ENCODE data around the gene NKAIN2. TPM values are rescaled to one million over a fixed set of nuclear protein-coding genes. Genes with fewer than 3 reads are reported as not detected.
A peak's percentile ranks its signal among the peaks of the same experiment; 100 is the strongest.
"Not testable (repeated sequence)": the region's sequence is repeated elsewhere in the genome, so short reads cannot be mapped to it uniquely, and the experiment has no call there.

NKAIN2 gene
- total RNA-seq, 2 donors from 2014 or later = 2.4 to 2.7 TPM

DNA sequence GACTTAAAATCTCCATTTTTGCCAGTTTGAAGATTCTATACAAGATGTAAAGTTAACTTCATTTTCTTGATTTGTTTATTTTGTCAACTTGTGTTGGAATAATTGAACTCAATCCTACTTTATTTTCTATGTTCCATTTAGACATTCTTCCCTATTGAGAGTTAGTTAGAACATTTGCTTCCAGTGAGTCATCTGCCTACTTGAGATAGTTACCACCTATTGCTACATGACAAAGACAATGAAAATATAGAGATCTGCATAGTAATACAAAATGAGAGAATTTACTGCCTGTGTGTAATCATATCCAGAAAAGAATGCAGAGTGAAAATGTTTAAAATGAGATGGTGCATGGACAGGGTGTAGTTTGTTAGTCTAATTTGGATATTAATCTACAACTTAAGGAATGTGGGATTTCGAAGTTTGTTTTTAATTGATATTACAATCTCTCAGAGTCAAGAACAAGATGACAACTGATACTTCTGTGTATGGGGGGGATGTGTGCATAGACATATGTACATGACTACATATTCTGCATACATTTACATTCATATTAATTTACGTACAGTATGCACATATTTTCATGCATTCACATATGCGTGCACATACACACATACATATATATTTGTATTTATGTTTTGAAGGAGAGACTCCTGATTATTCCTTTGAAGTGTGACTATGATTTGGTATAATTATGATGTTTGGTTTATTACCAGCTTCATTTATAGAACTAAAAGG, 420.1 kb downstream of the NKAIN2 start:
- ATAC-seq (peak in 1 of 2 donors; percentile 46), DNase-seq (no peak)
- intact Hi-C loops (cut with DNase I) = no loop called here

DNA sequence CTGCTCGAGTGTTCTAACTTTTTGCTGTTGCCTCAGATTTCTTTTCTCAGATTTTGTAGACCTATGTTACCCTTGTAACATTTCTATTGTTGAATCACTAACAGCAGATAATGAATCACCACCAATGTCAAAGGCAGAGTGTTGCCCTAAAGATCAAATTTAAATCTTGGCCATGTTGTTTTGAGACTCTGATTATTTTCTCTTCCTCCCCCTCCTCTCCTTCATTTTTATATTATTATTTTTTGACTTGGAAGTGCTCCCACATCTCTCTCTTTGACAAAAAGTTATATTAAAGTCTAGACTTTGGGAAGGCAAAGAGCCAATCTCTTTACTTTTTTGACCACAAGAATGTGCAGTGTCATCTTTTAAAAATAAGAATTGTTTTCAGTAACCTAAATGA, 422.7 kb downstream of the NKAIN2 start:
- DNase-seq (no peak), ATAC-seq (no peak)
- intact Hi-C loops (cut with DNase I) = no loop called here

DNA sequence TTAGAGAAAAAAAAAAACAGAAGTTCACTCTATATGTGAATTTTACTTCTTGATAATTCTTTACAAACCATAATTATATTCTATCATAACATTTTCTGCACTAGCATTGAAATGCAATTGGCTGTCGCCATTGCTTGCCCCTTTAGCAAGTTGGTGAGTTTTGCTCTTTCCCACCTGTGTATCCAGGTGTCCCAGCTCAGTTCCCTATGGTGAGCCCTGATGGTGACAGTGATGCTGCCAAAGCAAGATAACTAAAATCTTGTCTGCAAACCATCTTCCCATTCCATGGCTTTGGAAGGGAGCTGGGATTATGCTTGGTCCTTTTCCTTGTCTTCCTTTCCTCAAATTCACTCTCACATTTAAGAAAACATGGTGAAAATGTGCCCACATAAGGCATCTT, 429.6 kb downstream of the NKAIN2 start:
- intact Hi-C loops (cut with DNase I) = no loop called here

DNA sequence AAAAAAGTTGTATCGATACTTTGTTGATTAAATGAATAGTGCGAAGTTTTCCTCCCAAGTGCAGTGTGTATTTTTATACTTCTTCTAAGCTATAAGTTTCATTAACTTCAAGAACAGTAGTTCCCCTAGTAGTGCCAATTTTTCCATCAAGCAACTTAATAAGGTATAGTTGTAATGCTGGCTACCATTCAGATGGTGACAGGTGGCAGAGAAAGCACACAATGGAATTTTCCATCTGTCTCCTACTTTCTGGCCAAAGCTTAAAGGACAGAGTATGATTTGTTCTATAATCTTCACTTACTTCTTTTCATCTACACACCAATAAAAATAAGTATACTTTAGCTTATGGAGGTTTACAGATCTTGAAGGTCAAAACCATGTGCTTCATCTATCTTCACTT, 431.1 kb downstream of the NKAIN2 start:
- intact Hi-C loops (cut with DNase I) = no loop called here
- ATAC-seq = no peak

More for the DNA sequence above, 429.6 kb downstream of the NKAIN2 start:
- ATAC-seq (no peak), DNase-seq (no peak)

DNA sequence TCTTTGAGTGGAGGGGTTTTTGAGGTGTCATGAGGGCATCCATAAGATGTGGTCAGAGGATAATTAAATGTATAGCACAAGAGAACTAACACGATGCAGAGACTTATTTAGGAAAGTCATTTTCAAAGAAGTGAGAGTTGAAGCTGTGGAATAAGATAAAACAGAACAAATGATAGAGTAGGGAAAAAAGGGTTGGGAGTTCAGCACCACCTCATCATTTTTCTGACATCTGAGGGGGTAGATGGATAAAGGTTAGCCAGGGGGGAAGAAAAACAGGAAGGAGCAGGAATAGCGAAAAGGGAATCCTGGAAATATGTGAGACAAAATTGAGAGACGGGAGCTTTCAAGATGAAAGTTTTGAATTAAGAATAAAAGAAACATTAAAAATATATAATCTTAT, 434.2 kb downstream of the NKAIN2 start:
- DNase-seq (no peak), ATAC-seq (no peak)
- intact Hi-C loops (cut with DNase I) = no loop called here

More for the DNA sequence above, 431.1 kb downstream of the NKAIN2 start:
- DNase-seq = no peak

DNA sequence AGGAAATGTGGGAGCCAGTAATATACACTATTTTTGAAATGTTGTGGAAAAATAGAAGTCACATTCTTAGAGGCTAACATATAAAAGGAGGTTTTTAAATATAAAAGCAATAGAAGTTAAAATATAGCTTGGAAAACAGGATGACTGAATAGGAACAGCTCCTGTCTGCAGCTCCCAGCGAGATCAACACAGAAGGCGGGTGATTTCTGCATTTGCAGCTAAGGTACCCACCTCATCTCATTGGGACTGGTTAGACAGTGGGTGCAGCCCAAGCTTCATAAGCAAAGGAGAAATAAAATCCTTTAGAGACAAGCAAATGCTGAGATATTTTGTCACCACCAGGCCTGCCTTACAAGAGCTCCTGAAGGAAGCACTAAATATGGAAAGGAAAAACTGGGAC, 434.7 kb downstream of the NKAIN2 start:
- intact Hi-C loops (cut with DNase I); ATAC-seq; DNase-seq: not testable (repeated sequence)

DNA sequence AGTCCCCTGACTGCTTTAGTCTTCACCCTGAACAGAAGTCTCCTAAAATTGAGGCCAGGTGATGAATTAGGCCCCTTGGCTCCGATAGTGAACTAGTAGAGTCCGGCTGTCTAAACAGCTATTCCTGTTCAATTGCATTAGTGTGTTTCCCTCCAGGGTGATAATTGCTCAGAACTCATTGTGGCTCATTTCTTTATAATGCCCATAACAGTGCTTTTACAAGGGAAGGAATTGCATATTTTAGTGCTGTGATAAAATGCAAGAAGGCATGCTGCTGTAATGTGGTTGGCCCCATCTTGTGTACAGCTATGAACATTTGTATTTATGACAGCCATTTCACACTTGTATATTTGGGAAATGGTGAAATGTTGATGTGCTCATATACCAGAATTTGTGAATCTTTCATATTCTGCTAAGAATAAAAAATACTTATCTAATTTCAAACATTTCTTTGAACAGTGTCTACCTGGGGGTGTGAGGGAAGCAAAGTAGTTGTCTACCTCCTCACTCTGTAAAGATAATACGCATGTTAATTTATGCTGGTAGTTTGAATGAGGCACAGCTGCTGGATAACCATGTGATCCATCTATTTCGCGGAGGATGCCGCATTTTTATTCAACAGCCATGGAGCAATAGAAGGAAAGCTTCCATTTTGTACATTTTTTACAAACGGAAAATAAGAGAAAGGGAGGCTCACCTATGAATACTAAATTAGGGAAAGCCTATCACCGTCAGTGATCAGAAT, 451.4 kb downstream of the NKAIN2 start:
- intact Hi-C loops (cut with DNase I) = no loop called here
- DNase-seq (no peak), ATAC-seq (no peak)

DNA sequence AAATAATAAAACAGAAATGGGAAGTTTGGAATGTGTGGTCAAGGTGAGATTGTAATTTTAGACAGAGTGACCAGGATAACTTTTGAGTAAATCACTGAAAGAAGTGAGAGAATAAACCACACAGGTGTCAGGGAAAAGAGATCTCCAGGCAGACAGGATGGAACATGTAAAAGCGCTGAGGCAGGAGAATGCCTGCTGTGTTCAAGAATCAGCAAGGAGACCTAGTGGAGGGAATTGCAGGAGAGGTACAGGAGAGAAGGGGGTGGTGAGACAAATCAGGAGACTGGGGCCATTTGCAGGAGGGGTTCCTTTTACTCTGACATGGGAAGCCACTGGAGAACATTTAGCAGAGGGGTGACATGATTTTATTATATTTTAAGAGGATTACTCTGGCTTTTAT, 456.7 kb downstream of the NKAIN2 start:
- intact Hi-C loops (cut with DNase I) = no loop called here
- ATAC-seq (no peak), DNase-seq (no peak)

DNA sequence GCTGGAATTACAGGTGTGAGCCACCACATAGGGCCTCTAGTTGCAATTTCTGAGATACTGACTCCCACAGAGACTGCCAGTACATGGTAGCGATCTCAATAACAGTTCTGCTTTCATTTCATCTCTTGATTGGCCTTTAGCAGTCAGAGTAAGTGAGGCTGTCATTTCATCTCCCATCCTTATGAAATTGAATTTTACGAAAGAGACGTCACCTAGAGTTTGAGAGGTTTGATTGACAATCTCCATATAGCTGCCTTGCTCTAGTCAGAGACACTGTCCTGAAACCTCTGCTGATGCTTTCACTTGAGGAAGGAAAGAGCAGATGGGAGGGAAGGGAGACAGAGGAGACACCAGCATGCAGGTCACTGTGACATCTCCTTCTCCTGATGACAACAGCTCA, 466.1 kb downstream of the NKAIN2 start:
- intact Hi-C loops (cut with DNase I) = no loop called here
- ATAC-seq = no peak
- no peak for DNase-seq

DNA sequence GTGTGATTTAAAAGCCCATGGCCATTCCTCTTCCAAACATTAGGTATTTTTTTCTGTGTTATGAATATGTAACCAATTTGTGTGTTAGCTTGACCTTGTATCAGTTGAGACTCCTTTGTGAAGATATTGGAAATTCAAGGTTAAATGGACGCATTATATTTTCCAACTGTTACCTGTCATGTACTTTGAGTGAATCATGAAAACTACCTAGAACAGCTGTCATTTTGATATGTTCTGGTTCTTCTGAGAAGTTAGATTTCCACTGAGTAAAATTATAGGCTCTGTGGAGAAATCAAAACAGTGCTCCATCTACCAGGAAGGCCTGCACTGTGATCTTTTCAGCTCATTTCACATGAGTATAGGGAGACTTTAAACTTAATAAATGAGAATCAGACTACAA, 470.0 kb downstream of the NKAIN2 start:
- ATAC-seq = no peak
- intact Hi-C loops (cut with DNase I) = no loop called here

DNA sequence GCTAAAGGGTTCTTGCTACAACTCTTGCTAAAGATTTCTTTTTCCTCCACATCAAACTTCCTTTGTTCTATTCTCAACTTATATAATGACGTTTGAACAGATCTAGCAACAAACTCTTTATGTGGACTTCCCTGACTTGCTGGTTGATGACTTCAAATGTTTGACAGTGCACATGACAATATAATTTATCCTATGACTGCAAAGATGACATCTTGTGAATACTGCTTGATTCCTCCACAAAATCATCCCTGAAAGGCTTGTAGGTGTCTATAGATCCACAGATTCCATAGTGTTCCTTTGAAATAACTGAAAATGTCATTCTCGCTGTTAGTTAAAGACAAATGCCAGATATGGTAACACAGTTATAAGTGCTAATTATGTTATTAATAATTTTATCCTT, 478.9 kb downstream of the NKAIN2 start:
- intact Hi-C loops (cut with DNase I) = no loop called here
- ATAC-seq = no peak
- no peak for DNase-seq

More for the DNA sequence above, 470.0 kb downstream of the NKAIN2 start:
- DNase-seq = no peak

DNA sequence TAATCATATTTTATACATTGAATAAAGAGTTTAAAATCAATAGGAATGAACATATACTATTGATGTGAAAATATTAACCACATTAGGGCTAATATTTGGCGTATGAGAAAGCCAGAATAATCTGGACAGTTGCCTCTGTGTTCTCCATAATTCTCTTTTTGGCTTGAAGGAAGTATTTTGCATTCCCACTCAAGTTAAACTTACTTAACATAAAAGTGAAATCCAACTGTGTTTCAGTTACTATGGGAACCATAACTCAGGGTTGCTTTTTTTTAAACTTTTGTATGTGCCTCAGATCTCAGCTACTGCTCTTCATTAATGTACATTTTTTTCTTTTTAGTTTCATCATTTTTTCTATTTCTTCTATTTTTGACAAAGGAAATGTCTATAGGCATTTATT, 479.8 kb downstream of the NKAIN2 start:
- ATAC-seq (no peak), DNase-seq (no peak)
- intact Hi-C loops (cut with DNase I) = no loop called here

DNA sequence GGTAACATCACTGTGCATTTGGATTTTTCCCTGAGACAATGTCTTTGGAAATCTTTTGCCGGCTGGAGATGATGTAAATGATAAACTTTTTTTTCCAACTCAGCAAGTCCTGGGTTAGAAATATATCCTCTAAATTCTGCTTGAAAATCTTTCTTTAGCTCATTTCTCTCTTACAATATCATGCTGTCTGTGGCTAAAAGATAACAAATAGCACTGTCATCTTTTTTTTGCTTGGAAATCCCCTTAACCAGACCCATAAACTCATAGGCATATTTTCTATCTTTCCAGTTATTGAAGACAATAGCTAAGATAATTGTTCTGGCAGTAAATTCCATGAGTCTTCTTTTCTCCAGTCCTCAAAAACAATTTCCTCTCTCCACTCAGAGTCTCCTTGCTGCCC, 481.5 kb downstream of the NKAIN2 start:
- ATAC-seq = no peak
- no peak for DNase-seq
- intact Hi-C loops (cut with DNase I) = no loop called here

DNA sequence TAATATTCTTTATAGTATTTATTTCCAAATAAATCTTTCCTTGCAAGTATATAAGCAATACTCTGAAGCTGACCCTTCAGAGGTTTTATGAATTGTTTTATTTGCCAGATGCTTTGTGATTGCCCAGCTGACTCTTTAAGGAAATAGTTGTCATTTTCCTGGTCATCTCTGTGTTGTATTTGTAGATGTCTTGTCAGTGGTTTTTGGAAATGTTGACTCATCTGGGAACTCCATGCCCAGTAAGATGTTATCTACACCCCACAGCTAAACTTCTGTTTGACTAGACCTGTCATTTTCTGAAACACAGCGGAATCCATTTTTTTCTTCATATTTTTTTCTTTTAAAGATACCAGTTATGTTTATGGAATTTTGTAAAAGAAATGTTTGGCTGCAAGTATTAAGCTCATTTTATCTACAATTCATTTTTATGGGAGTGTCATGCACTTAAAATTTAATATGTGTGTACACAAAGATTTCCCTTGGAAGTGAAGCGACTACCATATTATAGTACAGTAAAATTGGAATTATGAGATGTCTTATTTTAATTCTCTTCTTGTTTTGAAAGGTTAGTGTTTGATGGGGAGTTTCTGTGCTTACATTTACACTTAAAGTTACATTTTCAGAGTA, 491.0 kb downstream of the NKAIN2 start:
- ATAC-seq = no peak
- no peak for DNase-seq
- intact Hi-C loops (cut with DNase I) = no loop called here

DNA sequence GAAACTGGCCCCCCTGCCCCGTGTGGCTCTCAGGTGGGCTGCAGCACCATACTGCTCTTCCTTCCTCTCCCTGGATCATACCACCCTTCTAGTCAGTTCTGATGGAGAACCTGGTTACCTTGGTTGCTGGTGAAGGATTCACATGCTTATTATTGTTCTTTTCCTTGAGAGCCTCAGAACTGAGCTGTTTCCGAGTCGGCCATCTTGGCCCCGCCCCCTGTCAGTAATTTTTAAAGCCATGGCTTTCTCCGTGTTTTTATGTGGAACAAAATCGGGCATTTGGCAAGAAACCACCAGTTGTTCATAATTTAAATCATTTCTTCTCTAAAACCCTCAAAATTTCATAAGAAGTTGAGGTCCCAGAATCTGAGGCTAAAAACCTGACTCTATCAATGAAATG, 493.8 kb downstream of the NKAIN2 start:
- DNase-seq (no peak), ATAC-seq (no peak)
- intact Hi-C loops (cut with DNase I) = no loop called here

DNA sequence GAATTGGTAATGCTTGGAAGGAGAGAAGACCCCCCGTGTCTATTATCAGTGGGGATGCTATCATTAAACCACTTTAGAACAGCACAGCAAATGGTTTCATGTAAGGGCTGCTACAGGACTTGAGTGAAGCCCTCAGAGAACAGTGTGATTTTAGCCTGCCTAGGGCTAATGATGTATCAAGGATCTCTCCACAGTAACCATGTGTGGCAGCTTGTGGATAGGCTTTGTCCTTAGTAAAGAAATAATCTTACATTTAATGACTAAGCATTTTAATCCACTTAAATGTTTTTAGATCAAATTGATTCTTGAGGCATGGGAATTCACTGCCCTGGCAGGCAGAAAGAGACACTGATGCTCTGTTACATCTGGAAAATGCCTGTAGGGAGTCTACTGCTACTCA, 495.1 kb downstream of the NKAIN2 start:
- intact Hi-C loops (cut with DNase I) = no loop called here
- no peak for DNase-seq
- no peak for ATAC-seq

DNA sequence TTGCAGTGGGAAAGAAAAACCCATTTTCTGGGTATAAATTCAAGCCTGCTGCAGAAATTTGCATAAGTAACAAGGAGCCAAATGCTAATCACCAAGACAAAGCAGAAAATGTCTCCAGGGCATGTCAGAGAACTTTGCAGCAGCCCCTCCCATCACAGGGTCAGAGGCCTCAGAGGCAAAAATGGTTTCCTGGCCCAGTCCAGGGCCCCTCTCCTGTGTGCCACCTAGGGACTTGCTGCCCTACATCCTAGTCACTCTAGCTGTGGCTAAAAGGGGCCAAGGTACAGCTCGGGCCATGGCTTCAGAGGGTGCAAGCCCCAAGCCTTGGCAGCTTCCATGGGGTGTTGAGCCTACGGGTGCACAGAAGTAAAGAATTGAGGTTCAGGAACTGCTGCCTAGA, 497.2 kb downstream of the NKAIN2 start:
- DNase-seq; intact Hi-C loops (cut with DNase I); ATAC-seq: not testable (repeated sequence)

DNA sequence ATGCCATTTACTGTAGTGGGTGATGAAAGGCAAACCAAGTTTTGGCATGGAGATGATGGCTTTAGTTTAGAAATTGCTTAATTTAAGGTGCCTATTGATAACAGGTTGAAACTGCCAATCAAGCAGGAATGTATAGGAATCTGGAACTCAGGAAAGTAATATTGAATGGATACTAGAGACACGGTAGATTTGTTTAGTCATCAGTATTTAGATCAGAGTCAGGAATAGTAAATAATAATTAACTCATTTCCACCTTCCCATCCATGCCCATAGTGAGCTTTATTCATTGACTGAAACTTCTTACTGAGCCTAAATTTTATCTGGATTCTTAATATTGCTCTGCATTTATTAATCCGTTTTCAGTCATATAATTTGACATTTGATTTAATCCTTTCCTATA, 500.3 kb downstream of the NKAIN2 start:
- DNase-seq = no peak
- intact Hi-C loops (cut with DNase I) = no loop called here
- no peak for ATAC-seq

DNA sequence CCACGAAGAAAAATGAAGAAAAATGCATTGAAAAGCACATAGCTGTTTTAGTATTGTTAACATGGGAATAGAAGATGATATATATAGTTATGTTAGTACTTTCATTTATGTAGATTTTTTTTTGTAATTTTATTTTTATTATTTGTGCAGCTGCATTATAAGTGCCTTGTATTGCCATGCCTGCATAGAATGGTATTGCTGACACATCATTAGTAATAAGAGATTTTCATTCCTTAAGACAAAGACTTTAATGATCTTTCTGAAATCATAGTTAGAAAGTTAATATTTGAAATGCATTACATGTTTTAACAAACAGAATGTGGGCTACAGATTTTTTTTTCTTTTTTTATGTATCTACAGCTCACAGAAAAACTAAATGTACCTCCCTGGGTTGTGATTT, 506.5 kb downstream of the NKAIN2 start:
- ATAC-seq = no peak
- DNase-seq = no peak
- intact Hi-C loops (cut with DNase I) = no loop called here

DNA sequence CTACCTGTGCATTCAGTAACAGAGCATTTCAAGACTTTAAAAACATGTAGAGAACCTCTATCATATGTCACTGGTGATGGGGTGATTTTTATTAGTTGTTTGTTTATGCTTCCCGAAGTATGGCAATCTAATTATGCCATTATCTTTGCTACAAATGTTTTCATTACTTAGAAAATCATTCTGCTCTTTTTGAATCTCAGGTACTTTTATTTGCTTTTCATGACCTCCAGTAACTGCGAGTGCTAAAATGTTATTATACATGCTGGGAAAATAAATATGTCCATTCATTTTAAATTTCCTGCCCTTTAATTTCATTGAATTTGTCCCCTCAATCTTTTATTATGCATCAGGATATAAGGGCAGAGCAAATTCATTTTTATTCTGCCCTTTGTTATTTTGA, 515.7 kb downstream of the NKAIN2 start:
- ATAC-seq = no peak
- no peak for DNase-seq
- intact Hi-C loops (cut with DNase I) = no loop called here

Data from left cardiac atrium (tissue), 4 donors.